Measurements from ENCODE around the gene UQCRQ.

UQCRQ gene

GRCh38 chr5:132827943-132828673, 38.3 kb upstream of the UQCRQ start:
- Histone ChIP-seq H3K4me1 (ENCODE audit: insufficient read depth, low read length, severe bottlenecking) (peaks cover 5% of the 10 kb centered on the region), H3K27ac (ENCODE audit: low read depth, low read length, poor library complexity, severe bottlenecking) (no peak overlapping the region), H2AFZ (ENCODE audit: low read length) (no peak overlapping the region), H3K4me3 (ENCODE audit: low read depth, low read length, poor library complexity, severe bottlenecking) (no peak overlapping the region), H4K20me1 (ENCODE audit: insufficient read depth, low read length) (no peaks in the 10 kb centered on the region), H3K27me3 (ENCODE audit: insufficient read depth, low read length) (0 out of 2 replicates have a peak, but pooled peaks cover 7% of the 10 kb centered on the region), H3K9me2 (ENCODE audit: low read depth, low read length) (no peaks in the 10 kb centered on the region), H3K4me2 (ENCODE audit: low read length) (no peak overlapping the region), H3K79me2 (ENCODE audit: insufficient read depth, low read length) (no peaks in the 10 kb centered on the region), H3K9ac (ENCODE audit: low read length) (no peak overlapping the region), H3K36me3 (ENCODE audit: insufficient read depth, low read length) (no peaks in the 10 kb centered on the region), H3K9me3 (ENCODE audit: low read length) (no peaks in the 10 kb centered on the region), H3F3A (ENCODE audit: insufficient read depth, low read length) (no peaks in the 10 kb centered on the region)
- no peak for TF ChIP-seq CTCF (IDR thresholded peaks at IDR 0.05; ENCODE audit: low read length)

GRCh38 chr5:132828846-132829494, 37.5 kb upstream of the UQCRQ start:
- Histone ChIP-seq H3K79me2 (ENCODE audit: insufficient read depth, low read length) (no peaks in the 10 kb centered on the region), H3F3A (ENCODE audit: insufficient read depth, low read length) (no peaks in the 10 kb centered on the region), H3K9me3 (ENCODE audit: low read length) (no peaks in the 10 kb centered on the region), H3K9ac (ENCODE audit: low read length) (no peak overlapping the region), H3K27me3 (ENCODE audit: insufficient read depth, low read length) (0 out of 2 replicates have a peak, but pooled peaks cover 7% of the 10 kb centered on the region), H4K20me1 (ENCODE audit: insufficient read depth, low read length) (no peaks in the 10 kb centered on the region), H3K4me1 (ENCODE audit: insufficient read depth, low read length, severe bottlenecking) (peaks cover 5% of the 10 kb centered on the region), H3K9me2 (ENCODE audit: low read depth, low read length) (no peaks in the 10 kb centered on the region), H3K4me3 (ENCODE audit: low read depth, low read length, poor library complexity, severe bottlenecking) (no peak overlapping the region), H3K27ac (ENCODE audit: low read depth, low read length, poor library complexity, severe bottlenecking) (no peak overlapping the region), H3K4me2 (ENCODE audit: low read length) (no peak overlapping the region), H3K36me3 (ENCODE audit: insufficient read depth, low read length) (no peaks in the 10 kb centered on the region), H2AFZ (ENCODE audit: low read length) (no peak overlapping the region)
- TF ChIP-seq EZH2 (IDR thresholded peaks at IDR 0.05; ENCODE audit: borderline replicate concordance, low read length) (no peak), CTCF (IDR thresholded peaks at IDR 0.05; ENCODE audit: low read length) (no peak)

GRCh38 chr5:132829742-132830435, 36.6 kb upstream of the UQCRQ start:
- no peaks in the 10 kb centered on the region for H3K36me3 ChIP-seq (ENCODE audit: insufficient read depth, low read length)
- H3K4me1 ChIP-seq (ENCODE audit: insufficient read depth, low read length, severe bottlenecking), result peaks cover 5% of the 10 kb centered on the region
- H3K9me3 ChIP-seq (ENCODE audit: low read length), result no peaks in the 10 kb centered on the region
- H3K4me3 ChIP-seq (ENCODE audit: low read depth, low read length, poor library complexity, severe bottlenecking), result peak overlapping the region; percentile 76
- H3K4me2 ChIP-seq (ENCODE audit: low read length), result peak overlapping the region; percentile 91
- H2AFZ ChIP-seq (ENCODE audit: low read length), result no peak overlapping the region
- TF ChIP-seq EZH2 (IDR thresholded peaks at IDR 0.05; ENCODE audit: borderline replicate concordance, low read length) (no peak), CTCF (IDR thresholded peaks at IDR 0.05; ENCODE audit: low read length) (peak; percentile 76)
- no peaks in the 10 kb centered on the region for H3K79me2 ChIP-seq (ENCODE audit: insufficient read depth, low read length)
- H3K27ac ChIP-seq (ENCODE audit: low read depth, low read length, poor library complexity, severe bottlenecking), result no peak overlapping the region
- 0 out of 2 replicates have a peak, but pooled peaks cover 5% of the 10 kb centered on the region for H3K27me3 ChIP-seq (ENCODE audit: insufficient read depth, low read length)
- H3K9me2 ChIP-seq (ENCODE audit: low read depth, low read length), result no peaks in the 10 kb centered on the region
- H3K9ac ChIP-seq (ENCODE audit: low read length), result peak overlapping the region; percentile 74
- no peaks in the 10 kb centered on the region for H3F3A ChIP-seq (ENCODE audit: insufficient read depth, low read length)
- H4K20me1 ChIP-seq (ENCODE audit: insufficient read depth, low read length), result no peaks in the 10 kb centered on the region

Measured in OCI-LY1 (cell line).